Neuronal stem cell (in vitro differentiated cells): ENCODE measurements around the gene RGMB.

Source experiments
- DNase-seq: peaks from one replicate; pipeline ENCODE4 v3.0.0-alpha.2; 2013; ENCODE audit warnings: low spot score
- H2AFZ ChIP-seq: one replicate; pipeline ENCODE4 v1.6.1; 2013; ENCODE audit warnings: mild to moderate bottlenecking, low read length, inconsistent platforms
- H2AK5ac ChIP-seq: 2 replicates; pipeline ENCODE4 v1.6.1; 2013; ENCODE audit warnings: low read depth, mild to moderate bottlenecking, inconsistent platforms, low read length, moderate library complexity, mixed read lengths
- H2BK120ac ChIP-seq: 2 replicates; pipeline ENCODE4 v1.6.1; 2013; ENCODE audit warnings: low read depth, mild to moderate bottlenecking, inconsistent platforms, low read length, moderate library complexity, mixed read lengths
- H2BK12ac ChIP-seq: one replicate; pipeline ENCODE4 v1.6.1; 2013; ENCODE audit warnings: low read length, inconsistent platforms
- H2BK15ac ChIP-seq: 2 replicates; pipeline ENCODE4 v1.6.1; 2013; ENCODE audit warnings: mild to moderate bottlenecking, low read length, inconsistent platforms, mixed read lengths
- H2BK5ac ChIP-seq: one replicate; pipeline ENCODE4 v1.6.1; 2013; ENCODE audit warnings: inconsistent platforms, mild to moderate bottlenecking, low read length, moderate library complexity
- H3K14ac ChIP-seq: one replicate; pipeline ENCODE4 v1.6.1; 2013; ENCODE audit warnings: low read length, inconsistent platforms
- H3K18ac ChIP-seq: 2 replicates; pipeline ENCODE4 v1.6.1; 2013; ENCODE audit warnings: low read length, inconsistent platforms
- H3K23ac ChIP-seq: 2 replicates; pipeline ENCODE4 v1.6.1; 2013; ENCODE audit warnings: low read depth, mild to moderate bottlenecking, mixed read lengths, low read length, inconsistent platforms; ENCODE audit not compliant: poor library complexity
- H3K27ac ChIP-seq: replicated peaks from 3 replicates; pipeline ENCODE4 v1.5.1; 2013; ENCODE audit warnings: low read length, inconsistent platforms
- H3K27me3 ChIP-seq, 3 experiments: 2 replicates each; pipeline ENCODE4 v1.6.1; 2013; ENCODE audit warnings: low read length in 3 of 3, mild to moderate bottlenecking in 2 of 3, inconsistent platforms in 1 of 3, low read depth in 1 of 3, mixed read lengths in 1 of 3, moderate library complexity in 1 of 3; ENCODE audit not compliant: control insufficient read depth in 3 of 3, insufficient read depth in 3 of 3
- H3K36me3 ChIP-seq, 2 donors: replicated peaks in 1 of 2; 2 replicates each; pipeline ENCODE4 v1.6.1; 2013; ENCODE audit warnings: low read length in 2 of 2; ENCODE audit not compliant: control insufficient read depth in 2 of 2, insufficient read depth in 2 of 2
- H3K4ac ChIP-seq: 2 replicates; pipeline ENCODE4 v1.6.1; 2013; ENCODE audit warnings: inconsistent platforms, mild to moderate bottlenecking, low read length, moderate library complexity
- H3K4me1 ChIP-seq, 2 donors: 1 replicate in 1 of 2; 2 replicates in 1 of 2; pipeline ENCODE4 v1.6.1; 2013; ENCODE audit warnings: low read length in 2 of 2, low read depth in 1 of 2; ENCODE audit not compliant: control insufficient read depth in 2 of 2, insufficient read depth in 1 of 2
- H3K4me2 ChIP-seq: one replicate; pipeline ENCODE4 v1.6.1; 2013; ENCODE audit warnings: mild to moderate bottlenecking, low read length, inconsistent platforms; ENCODE audit not compliant: insufficient read depth, poor library complexity, severe bottlenecking
- H3K4me3 ChIP-seq, 2 donors: 2 replicates each; pipeline ENCODE4 v1.5.1; 2013; ENCODE audit warnings: low read length in 2 of 2, mild to moderate bottlenecking in 2 of 2, inconsistent platforms in 1 of 2, moderate library complexity in 1 of 2
- H3K79me1 ChIP-seq: one replicate; pipeline ENCODE4 v1.6.1; 2013; ENCODE audit warnings: low read depth, mild to moderate bottlenecking, inconsistent platforms, low read length, moderate library complexity
- H3K9ac ChIP-seq: one replicate; pipeline ENCODE4 v1.6.1; 2013; ENCODE audit warnings: mild to moderate bottlenecking, low read depth, low read length, inconsistent platforms; ENCODE audit not compliant: poor library complexity
- H3K9me3 ChIP-seq, 2 donors: replicated peaks in 1 of 2; 2 replicates each; pipeline versions ENCODE3 to v1.6.1; 2013; ENCODE audit warnings: low read length in 2 of 2, mild to moderate bottlenecking in 2 of 2, inconsistent platforms in 1 of 2, low read depth in 1 of 2, mixed read lengths in 1 of 2, moderate library complexity in 1 of 2; ENCODE audit not compliant: control insufficient read depth in 2 of 2, insufficient read depth in 1 of 2
- H4K8ac ChIP-seq: one replicate; pipeline ENCODE4 v1.6.1; 2013; ENCODE audit warnings: low read depth, mild to moderate bottlenecking, inconsistent platforms, low read length, moderate library complexity
- H4K91ac ChIP-seq: one replicate; pipeline ENCODE4 v1.6.1; 2013; ENCODE audit warnings: low read length, low read depth, mild to moderate bottlenecking, inconsistent platforms; ENCODE audit not compliant: poor library complexity
- WGBS, 2 donors: extraction: QIAGEN DNeasy Blood & Tissue Kit; methylation state at CpG; one replicate each; pipeline ENCODE4 v1.1.7; 2013; ENCODE audit warnings: missing lambda C conversion rate in 2 of 2, mixed read lengths in 1 of 2; ENCODE audit not compliant: insufficient read length in 2 of 2, insufficient replicate concordance in 1 of 2; ENCODE audit errors: extremely low coverage in 2 of 2; 5-methylcytosine and 5-hydroxymethylcytosine counted together

The RGMB gene

GRCh38 chr5:98780390-98780789, 6.9 kb downstream of the RGMB start:
- Histone ChIP-seq H3K4ac (no peak overlapping the region), H2BK15ac (no peak overlapping the region), H3K27me3 (no peaks in the 10 kb centered on the region), H3K4me2 (no peak overlapping the region), H2AK5ac (no peak overlapping the region), H2BK5ac (no peak overlapping the region), H2BK12ac (no peak overlapping the region), H3K4me1 (peaks cover 19 to 20% of the 10 kb centered on the region in 2 donors), H3K23ac (no peak overlapping the region), H3K9me3 (peaks cover 0 to 8% of the 10 kb centered on the region in 2 donors), H3K18ac (no peak overlapping the region), H2BK120ac (no peak overlapping the region), H2AFZ (no peak overlapping the region), H3K4me3 (no peak overlapping the region), H3K14ac (no peak overlapping the region), H3K79me1 (no peaks in the 10 kb centered on the region), H3K27ac (no peak overlapping the region), H4K8ac (no peak overlapping the region), H3K9ac (no peak overlapping the region), H4K91ac (no peak overlapping the region), H3K36me3 (peaks cover 24 to 99% of the 10 kb centered on the region in 2 donors)
- no peak for DNase-seq
- no CpG with 5 or more reads among the region's 3 CpGs for WGBS, 2 donors

- no peak overlapping the region for H2BK12ac ChIP-seq
- H3K4me1 ChIP-seq = peaks cover 16 to 18% of the 10 kb centered on the region in 2 donors
- DNase-seq = no peak
- H2AFZ ChIP-seq = no peak overlapping the region
- no peak overlapping the region for H3K27ac ChIP-seq
- no peak overlapping the region for H4K8ac ChIP-seq
- no peak overlapping the region for H3K4me2 ChIP-seq
- H3K9ac ChIP-seq = no peak overlapping the region
- peaks cover 0 to 8% of the 10 kb centered on the region in 2 donors for H3K9me3 ChIP-seq
- H2BK120ac ChIP-seq = no peak overlapping the region
- H3K27me3 ChIP-seq = no peaks in the 10 kb centered on the region
- H3K23ac ChIP-seq = no peak overlapping the region
- peaks cover 21 to 99% of the 10 kb centered on the region in 2 donors for H3K36me3 ChIP-seq
- no CpG with 5 or more reads among the region's 2 CpGs for WGBS, 2 donors
- no peak overlapping the region for H2BK5ac ChIP-seq
- H3K14ac ChIP-seq = no peak overlapping the region
- H3K79me1 ChIP-seq = no peaks in the 10 kb centered on the region
- H2BK15ac ChIP-seq = no peak overlapping the region
- H3K18ac ChIP-seq = no peak overlapping the region
- no peak overlapping the region for H4K91ac ChIP-seq
- H3K4ac ChIP-seq = no peak overlapping the region
- no peak overlapping the region for H3K4me3 ChIP-seq
- no peak overlapping the region for H2AK5ac ChIP-seq
Measured at GRCh38 chr5:98781520-98781919, 8.1 kb downstream of the RGMB start.

GRCh38 chr5:98781964-98782363, 8.5 kb downstream of the RGMB start:
- Histone ChIP-seq H3K27ac (no peak overlapping the region), H3K79me1 (no peaks in the 10 kb centered on the region), H2BK12ac (no peak overlapping the region), H3K23ac (no peak overlapping the region), H3K36me3 (peaks cover 22 to 100% of the 10 kb centered on the region in 2 donors), H3K14ac (no peak overlapping the region), H3K9me3 (peaks cover 0 to 8% of the 10 kb centered on the region in 2 donors), H2AFZ (no peak overlapping the region), H3K18ac (no peak overlapping the region), H2BK15ac (no peak overlapping the region), H4K91ac (no peak overlapping the region), H4K8ac (no peak overlapping the region), H3K9ac (no peak overlapping the region), H2BK5ac (no peak overlapping the region), H3K4me2 (no peak overlapping the region), H3K27me3 (no peaks in the 10 kb centered on the region), H3K4me1 (peaks cover 16 to 17% of the 10 kb centered on the region in 2 donors), H3K4me3 (no peak overlapping the region), H2AK5ac (no peak overlapping the region), H2BK120ac (no peak overlapping the region), H3K4ac (no peak overlapping the region)
- no CpG with 5 or more reads among the region's 2 CpGs for WGBS, 2 donors
- no peak for DNase-seq

GRCh38 chr5:98783051-98783649, 9.7 kb downstream of the RGMB start:
- Histone ChIP-seq H3K9me3 (peaks cover 0 to 8% of the 10 kb centered on the region in 2 donors), H3K79me1 (no peaks in the 10 kb centered on the region), H3K4me3 (no peak overlapping the region), H3K9ac (no peak overlapping the region), H2BK5ac (no peak overlapping the region), H3K18ac (no peak overlapping the region), H2BK12ac (no peak overlapping the region), H2AK5ac (no peak overlapping the region), H2AFZ (no peak overlapping the region), H3K14ac (no peak overlapping the region), H3K36me3 (peaks cover 26 to 100% of the 10 kb centered on the region in 2 donors), H3K4ac (no peak overlapping the region), H2BK15ac (no peak overlapping the region), H3K23ac (no peak overlapping the region), H4K8ac (no peak overlapping the region), H3K27ac (no peak overlapping the region), H4K91ac (no peak overlapping the region), H3K4me1 (peaks cover 10 to 18% of the 10 kb centered on the region in 2 donors), H3K4me2 (no peak overlapping the region), H3K27me3 (no peaks in the 10 kb centered on the region), H2BK120ac (no peak overlapping the region)
- DNase-seq = no peak
- no CpG with 5 or more reads among the region's 3 CpGs for WGBS, 2 donors
